SU-DHL-6 (cell line): Measurements from ENCODE around the gene GTF2F2.

Experiments used
- H2AFZ ChIP-seq: fragments of 200-600 bp; sonication (generic); 2 replicates; pipeline ENCODE4 v1.6.1; 2014; ENCODE audit warnings: low read depth, mild to moderate bottlenecking, moderate library complexity, mixed read lengths, antibody characterized with exemption, low read length; ENCODE audit not compliant: severe bottlenecking
- H3F3A ChIP-seq: fragments of 200-600 bp; shearing (Covaris generic); 2 replicates; pipeline ENCODE4 v1.6.0; 2016; ENCODE audit warnings: antibody characterized with exemption, mild to moderate bottlenecking; ENCODE audit not compliant: insufficient read depth
- H3K27ac ChIP-seq: fragments of 200-600 bp; sonication (generic); 2 replicates; pipeline ENCODE4 v1.5.1; 2016; ENCODE audit warnings: low read depth, mild to moderate bottlenecking, low read length, moderate library complexity, mixed read lengths
- H3K27me3 ChIP-seq: fragments of 200-600 bp; sonication (generic), shearing (Covaris generic); 2 replicates; pipeline ENCODE4 v1.6.0; 2014; ENCODE audit warnings: mild to moderate bottlenecking, low read length
- H3K36me3 ChIP-seq: fragments of 200-600 bp; sonication (generic); 2 replicates; pipeline ENCODE4 v1.6.1; 2014; ENCODE audit warnings: mild to moderate bottlenecking, low read length, mixed read lengths
- H3K4me2 ChIP-seq: fragments of 300-600, 200-600 bp; shearing (Covaris generic), sonication (generic); 2 replicates; pipeline ENCODE4 v1.6.0; 2014; ENCODE audit warnings: low read length, low read depth, mild to moderate bottlenecking; ENCODE audit not compliant: poor library complexity, severe bottlenecking
- H3K4me3 ChIP-seq: fragments of 200-600 bp; sonication (generic); 2 replicates; pipeline ENCODE4 v1.5.1; 2014; ENCODE audit warnings: antibody characterized with exemption, low read length, mild to moderate bottlenecking, mixed read lengths; ENCODE audit not compliant: insufficient read depth, poor library complexity, severe bottlenecking
- H3K79me2 ChIP-seq: fragments of 200-600 bp; sonication (generic); 2 replicates; pipeline ENCODE4 v1.6.1; 2014; ENCODE audit warnings: mild to moderate bottlenecking, low read length, moderate library complexity; ENCODE audit not compliant: insufficient read depth
- H3K9ac ChIP-seq: fragments of 200-600 bp; sonication (generic); 2 replicates; pipeline ENCODE4 v1.7.0; 2014; ENCODE audit warnings: mild to moderate bottlenecking, low read length
- H3K9me2 ChIP-seq: fragments of 200-600 bp; sonication (generic); replicated peaks from 2 replicates; pipeline ENCODE4 v1.6.1; 2014; ENCODE audit warnings: low read length; ENCODE audit not compliant: insufficient read depth
- H3K9me3 ChIP-seq: fragments of 200-600 bp; sonication (generic); 2 replicates; pipeline ENCODE4 v1.6.1; 2014; ENCODE audit warnings: low read length, mixed read lengths; ENCODE audit not compliant: insufficient read depth
- H4K20me1 ChIP-seq: fragments of 200-600 bp; sonication (generic); 2 replicates; pipeline ENCODE4 v1.6.1; 2014; ENCODE audit warnings: low read depth, mild to moderate bottlenecking, antibody characterized with exemption, low read length, moderate library complexity, mixed read lengths
- EZH2phosphoT487 ChIP-seq: fragments of 200-600 bp; sonication (generic), shearing (Covaris generic); conservative IDR thresholded peaks from 2 replicates; pipeline ENCODE4 v1.6.1; 2018; ENCODE audit warnings: mild to moderate bottlenecking, antibody characterized with exemption, low read length, moderate library complexity, mixed read lengths
- TF ChIP-seq, protein P1 (sequence below): fragments of 200-600 bp; sonication (generic); IDR thresholded peaks from one replicate; pipeline ENCODE4 v1.5.1; 2017; ENCODE audit warnings: antibody characterized with exemption, mild to moderate bottlenecking, low read length, moderate library complexity; ENCODE audit not compliant: insufficient read depth, poor library complexity, severe bottlenecking

The GTF2F2 gene

DNA sequence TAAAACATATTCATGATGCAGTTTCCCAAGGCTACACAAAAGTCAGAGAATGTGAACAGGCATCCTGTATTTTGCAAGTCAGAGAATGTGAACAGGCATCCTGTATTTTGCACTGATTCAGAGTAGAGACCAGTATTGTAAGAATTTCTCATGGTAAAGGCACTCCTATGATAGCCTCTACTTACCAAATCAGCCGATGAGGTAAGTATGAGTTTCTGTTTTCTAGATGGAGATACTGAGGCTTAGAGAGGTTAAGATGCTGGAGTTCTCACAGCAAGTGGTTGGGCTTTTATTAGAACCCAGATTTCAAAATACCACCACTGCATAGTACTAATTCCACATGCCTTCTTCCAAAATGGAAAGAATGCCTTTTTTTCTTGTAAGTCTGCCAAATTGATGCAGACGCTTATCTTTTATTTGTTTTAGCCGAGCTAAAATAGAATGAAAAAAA, 208.4 kb downstream of the GTF2F2 start:
- no peak overlapping the region for H3K9ac ChIP-seq
- no peak overlapping the region for H2AFZ ChIP-seq
- H3K79me2 ChIP-seq = no peaks in the 10 kb centered on the region
- no peak overlapping the region for H3K27ac ChIP-seq
- no peak overlapping the region for H3K4me2 ChIP-seq
- H3K27me3 ChIP-seq = no peaks in the 10 kb centered on the region
- H3K36me3 ChIP-seq = no peaks in the 10 kb centered on the region
- TF ChIP-seq, protein P1, sequence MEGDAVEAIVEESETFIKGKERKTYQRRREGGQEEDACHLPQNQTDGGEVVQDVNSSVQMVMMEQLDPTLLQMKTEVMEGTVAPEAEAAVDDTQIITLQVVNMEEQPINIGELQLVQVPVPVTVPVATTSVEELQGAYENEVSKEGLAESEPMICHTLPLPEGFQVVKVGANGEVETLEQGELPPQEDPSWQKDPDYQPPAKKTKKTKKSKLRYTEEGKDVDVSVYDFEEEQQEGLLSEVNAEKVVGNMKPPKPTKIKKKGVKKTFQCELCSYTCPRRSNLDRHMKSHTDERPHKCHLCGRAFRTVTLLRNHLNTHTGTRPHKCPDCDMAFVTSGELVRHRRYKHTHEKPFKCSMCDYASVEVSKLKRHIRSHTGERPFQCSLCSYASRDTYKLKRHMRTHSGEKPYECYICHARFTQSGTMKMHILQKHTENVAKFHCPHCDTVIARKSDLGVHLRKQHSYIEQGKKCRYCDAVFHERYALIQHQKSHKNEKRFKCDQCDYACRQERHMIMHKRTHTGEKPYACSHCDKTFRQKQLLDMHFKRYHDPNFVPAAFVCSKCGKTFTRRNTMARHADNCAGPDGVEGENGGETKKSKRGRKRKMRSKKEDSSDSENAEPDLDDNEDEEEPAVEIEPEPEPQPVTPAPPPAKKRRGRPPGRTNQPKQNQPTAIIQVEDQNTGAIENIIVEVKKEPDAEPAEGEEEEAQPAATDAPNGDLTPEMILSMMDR = no peak
- TF ChIP-seq EZH2phosphoT487 = no peak
- H4K20me1 ChIP-seq = peaks cover 3% of the 10 kb centered on the region; the same call in 1 of the 2 replicates
- no peaks in the 10 kb centered on the region for H3K9me2 ChIP-seq
- H3K9me3 ChIP-seq = no peaks in the 10 kb centered on the region
- H3F3A ChIP-seq = peaks cover 32% of the 10 kb centered on the region
- no peak overlapping the region for H3K4me3 ChIP-seq

DNA sequence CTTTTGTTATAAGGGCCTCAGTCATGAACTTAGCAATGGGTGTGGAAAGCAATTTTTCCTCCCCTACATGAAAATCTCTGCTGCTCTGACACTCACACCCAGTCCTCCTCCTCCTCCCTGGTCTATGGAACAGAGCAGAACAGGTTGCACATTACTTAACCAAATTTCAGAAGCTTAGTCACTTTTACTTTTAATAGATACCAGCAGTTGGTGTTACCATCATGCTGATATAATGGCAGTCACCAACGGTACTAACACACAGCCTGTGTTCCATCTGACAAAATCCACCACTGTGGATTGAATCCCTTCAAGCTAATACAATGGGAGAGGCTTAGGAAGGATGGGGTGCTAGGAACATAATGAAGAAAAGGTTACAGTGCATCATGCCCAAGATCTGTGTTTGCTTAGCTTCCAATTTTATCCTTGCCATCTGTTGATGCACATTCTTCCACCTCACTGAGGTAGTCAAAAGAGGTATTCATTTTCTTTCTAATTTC, 210.9 kb downstream of the GTF2F2 start:
- Histone ChIP-seq H3K9ac (no peak overlapping the region), H3K4me2 (no peak overlapping the region), H3K9me3 (no peaks in the 10 kb centered on the region), H3F3A (peaks cover 56% of the 10 kb centered on the region), H3K27me3 (no peaks in the 10 kb centered on the region), H3K4me3 (no peak overlapping the region), H3K79me2 (no peaks in the 10 kb centered on the region), H4K20me1 (peaks cover 24% of the 10 kb centered on the region), H3K9me2 (no peaks in the 10 kb centered on the region), H2AFZ (no peak overlapping the region), H3K36me3 (peaks cover 5% of the 10 kb centered on the region), H3K27ac (no peak overlapping the region)
- no peak for TF ChIP-seq EZH2phosphoT487
- TF ChIP-seq, protein P1 = no peak

DNA sequence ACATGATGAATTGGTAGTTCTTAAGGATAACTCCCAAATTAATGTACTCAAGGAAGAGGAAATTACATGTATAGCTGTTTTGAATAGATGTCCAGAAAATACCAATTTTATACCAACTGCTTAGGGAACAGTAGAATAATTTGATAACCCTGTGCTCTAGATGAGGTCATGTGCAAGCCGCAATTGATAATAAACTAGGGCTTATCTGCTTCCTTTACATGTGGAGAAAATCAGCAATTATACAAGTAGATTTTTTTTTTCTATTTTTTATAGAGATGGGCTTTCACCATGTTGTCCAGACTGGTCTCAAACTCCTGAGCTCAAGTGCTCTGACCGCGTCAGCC, 211.4 kb downstream of the GTF2F2 start:
- Histone ChIP-seq H3K79me2 (no peaks in the 10 kb centered on the region), H3K27ac (no peak overlapping the region), H3K4me3 (no peak overlapping the region), H3F3A (peaks cover 61% of the 10 kb centered on the region), H3K27me3 (no peaks in the 10 kb centered on the region), H3K9me3 (no peaks in the 10 kb centered on the region), H3K9me2 (no peaks in the 10 kb centered on the region), H2AFZ (no peak overlapping the region), H3K36me3 (peaks cover 10% of the 10 kb centered on the region), H4K20me1 (peaks cover 29% of the 10 kb centered on the region), H3K4me2 (no peak overlapping the region), H3K9ac (no peak overlapping the region)
- no peak for TF ChIP-seq EZH2phosphoT487
- TF ChIP-seq, protein P1 = no peak
